ENCODE measurements around the gene BLOC1S5. TPM values are rescaled to one million over a fixed set of nuclear protein-coding genes. Genes with fewer than 3 reads are reported as not detected.

Gene BLOC1S5
- total and polyA plus RNA-seq, 9 of the 15 experiments (the other 6 are each of a cell fraction or from before 2014, with no cell fraction given), result 8.5 to 41.0 (median 27.7) TPM

DNA sequence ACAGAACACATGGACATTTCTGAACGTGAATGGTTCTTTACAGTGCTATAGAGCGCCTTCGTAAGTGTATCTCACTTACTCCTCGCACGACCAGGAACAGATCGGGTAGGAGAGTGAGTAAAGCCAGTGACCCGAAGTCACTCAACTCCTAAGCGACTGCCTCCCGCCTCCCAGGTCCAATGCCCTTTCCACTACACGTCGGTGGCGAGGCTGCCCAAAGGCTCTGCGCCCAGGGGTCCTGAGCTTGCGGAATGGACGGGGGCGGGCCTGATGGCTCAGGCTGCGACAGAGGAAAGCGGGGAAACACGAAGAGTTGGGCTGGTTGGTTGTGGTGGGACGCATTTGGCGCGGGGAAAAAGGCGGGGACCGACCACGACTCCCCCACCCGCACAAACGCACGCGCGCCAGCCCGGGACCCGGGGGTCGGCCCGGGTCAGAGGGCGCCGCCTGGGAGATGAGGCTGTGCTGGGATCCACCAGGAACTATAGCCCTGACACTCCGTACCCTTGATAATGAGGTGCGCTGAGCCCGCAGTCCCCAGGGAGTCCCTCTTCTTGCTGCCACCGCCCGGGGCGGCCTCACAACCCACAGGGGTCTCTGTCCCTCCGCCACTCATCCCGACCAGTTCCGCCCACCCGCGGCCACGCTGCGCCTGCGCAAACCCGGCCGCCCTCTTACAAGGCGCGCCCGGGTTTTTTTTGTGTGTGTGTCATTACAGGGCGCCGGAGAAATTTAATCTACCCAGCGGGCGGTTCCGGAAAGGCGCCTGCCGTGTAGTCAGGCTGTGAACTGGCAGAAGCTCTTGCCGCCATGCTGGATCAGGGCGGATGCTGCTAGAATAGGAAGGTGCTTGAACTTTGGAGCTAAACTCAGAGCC lies at the start of gene BLOC1S5 (continued):
- TF ChIP-seq, protein P1, sequence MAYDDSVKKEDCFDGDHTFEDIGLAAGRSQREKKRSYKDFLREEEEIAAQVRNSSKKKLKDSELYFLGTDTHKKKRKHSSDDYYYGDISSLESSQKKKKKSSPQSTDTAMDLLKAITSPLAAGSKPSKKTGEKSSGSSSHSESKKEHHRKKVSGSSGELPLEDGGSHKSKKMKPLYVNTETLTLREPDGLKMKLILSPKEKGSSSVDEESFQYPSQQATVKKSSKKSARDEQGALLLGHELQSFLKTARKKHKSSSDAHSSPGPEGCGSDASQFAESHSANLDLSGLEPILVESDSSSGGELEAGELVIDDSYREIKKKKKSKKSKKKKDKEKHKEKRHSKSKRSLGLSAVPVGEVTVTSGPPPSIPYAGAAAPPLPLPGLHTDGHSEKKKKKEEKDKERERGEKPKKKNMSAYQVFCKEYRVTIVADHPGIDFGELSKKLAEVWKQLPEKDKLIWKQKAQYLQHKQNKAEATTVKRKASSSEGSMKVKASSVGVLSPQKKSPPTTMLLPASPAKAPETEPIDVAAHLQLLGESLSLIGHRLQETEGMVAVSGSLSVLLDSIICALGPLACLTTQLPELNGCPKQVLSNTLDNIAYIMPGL (CRISPR knock-in tag; IDR thresholded peaks at IDR 0.05), result no peak
- no peak for TF ChIP-seq FOXA3 (CRISPR knock-in tag; conservative IDR thresholded peaks at IDR 0.05 in 1 of 2, IDR thresholded peaks at IDR 0.05 in 1 of 2)
- no peak for TF ChIP-seq ARNT (IDR thresholded peaks at IDR 0.05)
- TF ChIP-seq ERF (CRISPR knock-in tag; IDR thresholded peaks at IDR 0.05), result peak; percentile 52; the same call in 1 of the 2 replicates
- TF ChIP-seq ZNF408 (CRISPR knock-in tag; IDR thresholded peaks at IDR 0.05; ENCODE audit: low read depth), result no peak
- TF ChIP-seq, protein P2, sequence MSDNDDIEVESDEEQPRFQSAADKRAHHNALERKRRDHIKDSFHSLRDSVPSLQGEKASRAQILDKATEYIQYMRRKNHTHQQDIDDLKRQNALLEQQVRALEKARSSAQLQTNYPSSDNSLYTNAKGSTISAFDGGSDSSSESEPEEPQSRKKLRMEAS (CRISPR knock-in tag; IDR thresholded peaks at IDR 0.05), result peak; percentile 68
- TF ChIP-seq MTA1 (IDR thresholded peaks at IDR 0.05; ENCODE audit: borderline replicate concordance), result peak; percentile 99
- TF ChIP-seq, protein P3, sequence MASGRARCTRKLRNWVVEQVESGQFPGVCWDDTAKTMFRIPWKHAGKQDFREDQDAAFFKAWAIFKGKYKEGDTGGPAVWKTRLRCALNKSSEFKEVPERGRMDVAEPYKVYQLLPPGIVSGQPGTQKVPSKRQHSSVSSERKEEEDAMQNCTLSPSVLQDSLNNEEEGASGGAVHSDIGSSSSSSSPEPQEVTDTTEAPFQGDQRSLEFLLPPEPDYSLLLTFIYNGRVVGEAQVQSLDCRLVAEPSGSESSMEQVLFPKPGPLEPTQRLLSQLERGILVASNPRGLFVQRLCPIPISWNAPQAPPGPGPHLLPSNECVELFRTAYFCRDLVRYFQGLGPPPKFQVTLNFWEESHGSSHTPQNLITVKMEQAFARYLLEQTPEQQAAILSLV (tag; IDR thresholded peaks at IDR 0.05), result no peak
- peak; percentile 78; the same call in 1 of the 2 replicates for TF ChIP-seq KLF6 (CRISPR knock-in tag; IDR thresholded peaks at IDR 0.05; ENCODE audit: borderline replicate concordance)
- TF ChIP-seq TBL1XR1 (IDR thresholded peaks at IDR 0.05; ENCODE audit: low read length in 2 of 2), result peak; percentile 32 to 88; a peak in 3 of 4 replicates
- TF ChIP-seq ETV6 (IDR thresholded peaks at IDR 0.05; ENCODE audit: borderline replicate concordance in 1 of 2, low read depth in 2 of 2, low read length in 1 of 2), result no peak
- no peak for TF ChIP-seq ETV6 (CRISPR knock-in tag; IDR thresholded peaks at IDR 0.05; ENCODE audit: borderline replicate concordance)
- 0 out of 2 replicates have a peak, but pooled peaks have one; percentile 76 for TF ChIP-seq GATAD2A (IDR thresholded peaks at IDR 0.05)
- TF ChIP-seq ZBTB7A (IDR thresholded peaks at IDR 0.05; ENCODE audit: borderline replicate concordance, control insufficient read depth, low read depth, low read length), result peak; percentile 97
- TF ChIP-seq MEIS2 (IDR thresholded peaks at IDR 0.05; ENCODE audit: partially characterized antibody), result peak; percentile 79
- peak; percentile 84 for TF ChIP-seq SP1 (CRISPR knock-in tag; IDR thresholded peaks at IDR 0.05)
- no peak for TF ChIP-seq SREBF2 (CRISPR knock-in tag; IDR thresholded peaks at IDR 0.05)
- TF ChIP-seq TCF3 (CRISPR knock-in tag; IDR thresholded peaks at IDR 0.05), result no peak
- peak; percentile 95 for TF ChIP-seq HCFC1 (IDR thresholded peaks at IDR 0.05; ENCODE audit: low read depth, low read length)
- TF ChIP-seq CXXC5 (CRISPR knock-in tag; IDR thresholded peaks at IDR 0.05), result peak; percentile 82
- TF ChIP-seq ZFX (CRISPR knock-in tag; IDR thresholded peaks at IDR 0.05), result peak; percentile 77
- peak; percentile 70 for TF ChIP-seq ASH1L (IDR thresholded peaks at IDR 0.05; ENCODE audit: borderline replicate concordance, low read depth, partially characterized antibody)
- TF ChIP-seq, protein P4, sequence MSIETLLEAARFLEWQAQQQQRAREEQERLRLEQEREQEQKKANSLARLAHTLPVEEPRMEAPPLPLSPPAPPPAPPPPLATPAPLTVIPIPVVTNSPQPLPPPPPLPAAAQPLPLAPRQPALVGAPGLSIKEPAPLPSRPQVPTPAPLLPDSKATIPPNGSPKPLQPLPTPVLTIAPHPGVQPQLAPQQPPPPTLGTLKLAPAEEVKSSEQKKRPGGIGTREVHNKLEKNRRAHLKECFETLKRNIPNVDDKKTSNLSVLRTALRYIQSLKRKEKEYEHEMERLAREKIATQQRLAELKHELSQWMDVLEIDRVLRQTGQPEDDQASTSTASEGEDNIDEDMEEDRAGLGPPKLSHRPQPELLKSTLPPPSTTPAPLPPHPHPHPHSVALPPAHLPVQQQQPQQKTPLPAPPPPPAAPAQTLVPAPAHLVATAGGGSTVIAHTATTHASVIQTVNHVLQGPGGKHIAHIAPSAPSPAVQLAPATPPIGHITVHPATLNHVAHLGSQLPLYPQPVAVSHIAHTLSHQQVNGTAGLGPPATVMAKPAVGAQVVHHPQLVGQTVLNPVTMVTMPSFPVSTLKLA (conservative IDR thresholded peaks at IDR 0.05), result peak; percentile 69 to 77
- no peak for TF ChIP-seq ILF3 (IDR thresholded peaks at IDR 0.05; ENCODE audit: borderline replicate concordance)
